AG04450 (cell line): ENCODE results near the gene NELFB. TPM values are rescaled to one million over a fixed set of nuclear protein-coding genes. Genes with fewer than 3 reads are reported as not detected.

Experiments
- CTCF ChIA-PET: fragments of 300-600, 350-600 bp; formaldehyde crosslinking; extraction: SDS; loops from one replicate; lab custom pipeline; 2022; ENCODE audit warnings: antibody characterized with exemption, inconsistent platforms; lab: Charles Lee
- POLR2A ChIA-PET: fragments of 350-600 bp; formaldehyde crosslinking; extraction: SDS; loops from one replicate; lab custom pipeline; 2021; ENCODE audit warnings: antibody characterized with exemption, inconsistent platforms; lab: Yijun Ruan, JAX
- DNase-seq: peaks from one replicate; pipeline ENCODE4 v3.0.0-alpha.2; 2011; ENCODE audit warnings: low read depth, low spot score
- H3K27ac ChIP-seq: one replicate; pipeline ENCODE4 v1.5.1; 2012; ENCODE audit warnings: low read depth, low read length, control low read depth
- H3K27me3 ChIP-seq: one replicate; pipeline ENCODE4 v1.6.0; 2012; ENCODE audit warnings: low read length; ENCODE audit not compliant: control insufficient read depth, insufficient read depth
- H3K4me3 ChIP-seq: 2 replicates; pipeline ENCODE4 v1.5.1; 2011; ENCODE audit warnings: mild to moderate bottlenecking, low read depth, low read length, control low read depth
- H3K9me3 ChIP-seq: 2 replicates; pipeline ENCODE4 v1.5.1; 2012; ENCODE audit warnings: low read length; ENCODE audit not compliant: control insufficient read depth, insufficient read depth
- polyA plus RNA-seq: library from polyadenylated mRNA; depleted of rRNA; stranded (reverse); fragments of >200 nt; gene quantifications from 2 replicates; pipeline ENCODE4 v1.2.3, GENCODE V29; 2011
- TF ChIP-seq, protein P1 (sequence below): IDR thresholded peaks from 2 replicates; pipeline ENCODE4 v1.5.1; 2011; ENCODE audit warnings: low read depth, low read length, control low read depth, inconsistent platforms

NELFB gene
- polyA plus RNA-seq, 1 experiment: 27.1 TPM

DNA sequence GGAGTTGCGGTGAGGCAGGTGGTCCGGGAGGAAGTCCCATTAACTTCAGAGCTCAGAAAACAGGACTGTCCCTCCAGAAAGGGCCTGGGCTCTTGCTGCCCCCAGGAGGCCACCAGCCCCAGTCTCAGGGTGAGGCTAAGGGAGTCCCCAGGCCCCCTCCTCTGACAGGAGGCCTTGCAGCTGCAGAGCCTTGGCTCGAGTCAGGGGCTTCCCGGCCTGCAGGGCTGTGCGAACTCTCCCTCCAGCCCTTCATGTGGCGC, 7.3 kb upstream of the NELFB start:
- TF ChIP-seq, protein P1, sequence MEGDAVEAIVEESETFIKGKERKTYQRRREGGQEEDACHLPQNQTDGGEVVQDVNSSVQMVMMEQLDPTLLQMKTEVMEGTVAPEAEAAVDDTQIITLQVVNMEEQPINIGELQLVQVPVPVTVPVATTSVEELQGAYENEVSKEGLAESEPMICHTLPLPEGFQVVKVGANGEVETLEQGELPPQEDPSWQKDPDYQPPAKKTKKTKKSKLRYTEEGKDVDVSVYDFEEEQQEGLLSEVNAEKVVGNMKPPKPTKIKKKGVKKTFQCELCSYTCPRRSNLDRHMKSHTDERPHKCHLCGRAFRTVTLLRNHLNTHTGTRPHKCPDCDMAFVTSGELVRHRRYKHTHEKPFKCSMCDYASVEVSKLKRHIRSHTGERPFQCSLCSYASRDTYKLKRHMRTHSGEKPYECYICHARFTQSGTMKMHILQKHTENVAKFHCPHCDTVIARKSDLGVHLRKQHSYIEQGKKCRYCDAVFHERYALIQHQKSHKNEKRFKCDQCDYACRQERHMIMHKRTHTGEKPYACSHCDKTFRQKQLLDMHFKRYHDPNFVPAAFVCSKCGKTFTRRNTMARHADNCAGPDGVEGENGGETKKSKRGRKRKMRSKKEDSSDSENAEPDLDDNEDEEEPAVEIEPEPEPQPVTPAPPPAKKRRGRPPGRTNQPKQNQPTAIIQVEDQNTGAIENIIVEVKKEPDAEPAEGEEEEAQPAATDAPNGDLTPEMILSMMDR: no peak
- Histone ChIP-seq H3K27ac (no peak overlapping the region), H3K9me3 (no peaks in the 10 kb centered on the region; the same call in 1 of the 2 replicates), H3K27me3 (no peaks in the 10 kb centered on the region), H3K4me3 (no peak overlapping the region)
- POLR2A ChIA-PET: no interaction called here
- CTCF ChIA-PET: interaction anchor here (3.4 kb wide), 1 partner anchor 12 kb away, joined by 18 read pairs; no protein-coding TSS in a partner anchor
- DNase-seq: no peak

DNA sequence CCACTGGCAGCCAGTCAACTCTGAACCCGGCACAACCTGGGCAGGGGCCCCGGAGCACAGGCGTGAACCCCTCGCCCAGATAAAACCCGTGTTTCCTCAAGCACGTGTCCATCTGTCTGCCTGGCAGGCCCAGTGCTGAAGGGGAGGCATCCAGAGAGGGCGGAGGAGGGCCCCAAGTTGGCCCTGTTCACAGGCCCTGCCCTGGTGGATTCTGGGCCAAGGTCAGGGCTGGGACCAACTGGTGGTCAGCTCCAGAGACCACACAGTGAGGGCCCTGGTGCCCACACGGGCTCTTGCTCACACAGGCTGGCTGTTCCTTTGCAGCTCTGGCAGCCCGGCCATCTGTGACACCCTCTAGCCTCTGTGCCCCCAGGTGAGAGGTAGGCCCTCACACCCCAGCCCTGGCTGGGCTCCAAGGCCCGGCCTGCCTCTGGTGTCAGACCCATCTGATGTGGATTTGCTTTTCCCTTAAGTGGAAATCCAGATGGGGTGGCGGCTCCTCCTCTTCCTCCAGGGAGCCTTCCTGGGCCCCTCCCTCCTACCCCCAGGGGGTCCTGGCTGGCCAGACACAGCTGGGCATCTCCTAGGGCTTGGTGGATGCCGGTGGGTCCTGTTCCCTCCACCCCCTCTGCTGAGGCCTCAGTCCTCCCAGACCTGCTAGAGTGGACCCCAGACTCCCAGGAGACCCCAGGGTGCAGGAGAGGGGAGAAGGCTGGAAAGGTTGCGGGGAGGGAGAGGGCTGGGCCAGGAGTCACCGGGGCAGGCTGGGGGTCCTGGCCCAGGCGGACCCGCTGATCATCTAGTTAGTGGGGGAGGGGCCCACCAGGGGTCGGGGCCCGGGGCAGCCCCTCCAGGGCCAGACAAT, 4.6 kb upstream of the NELFB start:
- no peaks in the 10 kb centered on the region for H3K27me3 ChIP-seq
- TF ChIP-seq, protein P1: no peak
- CTCF ChIA-PET: interaction anchor here (0.6 to 3.4 kb wide), 2 partner anchors 14 kb away, joined by 3 to 18 read pairs; no protein-coding TSS in a partner anchor
- H3K4me3 ChIP-seq: no peak overlapping the region
- DNase-seq: no peak
- H3K9me3 ChIP-seq: no peaks in the 10 kb centered on the region; the same call in 1 of the 2 replicates
- H3K27ac ChIP-seq: no peak overlapping the region
- POLR2A ChIA-PET: interaction anchor here (8.8 kb wide), 1 partner anchor 9 kb away, joined by 146 read pairs; the partner anchor contains the start of gene TUBB4B

DNA sequence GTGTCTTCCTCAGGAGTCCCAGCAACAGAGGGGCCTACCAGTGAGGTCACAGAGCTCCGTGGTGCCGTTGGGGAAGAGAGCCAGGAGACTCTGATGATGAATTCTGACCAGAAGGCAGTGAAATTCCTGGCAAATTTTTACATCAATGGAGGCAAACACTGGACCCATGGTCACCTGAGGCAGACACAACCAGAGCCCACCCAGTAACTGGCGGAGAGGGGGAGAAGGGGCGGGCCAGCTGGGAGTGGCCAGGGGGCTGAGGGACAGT, 4.0 kb upstream of the NELFB start, which contains the start of gene STPG3:
Gene STPG3, plus strand, starts transcription at position 93 of the 268 bp plus-strand sequence. Its CDS starts 1 bp downstream, at position 94.
- no peak for DNase-seq
- TF ChIP-seq, protein P1: no peak
- no peaks in the 10 kb centered on the region; the same call in 1 of the 2 replicates for H3K9me3 ChIP-seq
- ChIA-PET CTCF (interaction anchor here (0.6 kb wide), 1 partner anchor 14 kb away, joined by 3 read pairs; no protein-coding TSS in a partner anchor), POLR2A (interaction anchor here (8.8 kb wide), 1 partner anchor 9 kb away, joined by 146 read pairs; the partner anchor contains the start of gene TUBB4B)
- no peak within 1 kb of the TSS for H3K4me3 ChIP-seq
- no peak within 1 kb of the TSS for H3K27ac ChIP-seq
- H3K27me3 ChIP-seq: no peaks in the 10 kb centered on the region

DNA sequence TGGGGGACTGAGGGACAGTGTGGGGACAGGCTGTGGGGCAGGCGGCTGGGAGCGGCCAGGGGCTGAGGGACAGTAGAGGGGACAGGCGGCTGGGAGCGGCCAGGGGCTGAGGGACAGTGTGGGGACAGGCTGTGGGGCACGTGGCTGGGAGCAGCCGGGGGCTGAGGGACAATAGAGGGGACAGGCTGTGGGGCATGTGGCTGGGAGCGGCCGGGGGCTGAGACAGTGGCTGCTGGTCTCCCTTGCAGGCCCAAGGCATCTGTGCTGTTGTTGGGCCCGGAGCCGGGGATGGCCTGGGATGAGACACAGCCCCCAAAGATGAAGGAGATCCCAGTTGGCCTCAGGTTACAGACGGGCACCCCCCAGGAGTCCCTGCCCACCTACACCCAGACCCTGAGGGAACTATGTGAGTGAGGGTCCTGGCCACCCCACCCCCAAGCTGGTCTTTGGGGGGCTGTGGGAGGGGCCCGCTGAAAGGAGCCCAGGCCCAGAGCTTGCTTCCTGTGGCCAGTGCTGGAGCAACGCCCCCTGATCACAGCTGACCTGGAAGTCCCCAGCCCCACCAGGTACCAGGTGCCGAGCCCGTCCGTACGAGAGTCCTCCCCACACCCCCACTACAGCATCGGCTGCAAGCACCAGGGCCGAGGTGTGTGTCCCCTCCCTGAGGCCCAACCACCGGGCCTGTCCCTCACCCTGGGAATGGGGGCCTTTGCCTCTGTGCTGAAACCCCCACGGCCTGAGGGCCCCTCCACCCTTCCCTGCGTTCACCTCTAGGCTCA, 3.4 kb upstream of the NELFB start:
- POLR2A ChIA-PET: interaction anchor here (8.8 kb wide), 1 partner anchor 10 kb away, joined by 146 read pairs; the partner anchor contains the start of gene TUBB4B
- DNase-seq: no peak

More for the DNA sequence above, 3.4 kb upstream of the NELFB start:
- H3K27me3 ChIP-seq: no peaks in the 10 kb centered on the region
- CTCF ChIA-PET: interaction anchor here (1.4 kb wide), 1 partner anchor 15 kb away, joined by 4 read pairs; no protein-coding TSS in a partner anchor
- TF ChIP-seq, protein P1: no peak
- H3K27ac ChIP-seq: no peak overlapping the region
- no peaks in the 10 kb centered on the region; the same call in 1 of the 2 replicates for H3K9me3 ChIP-seq
- no peak overlapping the region for H3K4me3 ChIP-seq
